AG04449 (cell line): ENCODE measurements around the gene NR2F1-AS1.
"Not testable (repeated sequence)": the region's sequence is repeated elsewhere in the genome, so short reads cannot be mapped to it uniquely, and the experiment has no call there.

Experiments used
- CTCF ChIA-PET: fragments of 350-600 bp; formaldehyde crosslinking; extraction: SDS; loops from one replicate; lab custom pipeline; 2021; ENCODE audit warnings: antibody characterized with exemption; lab: Yijun Ruan, JAX
- POLR2A ChIA-PET: fragments of 400-600, 350-600 bp; formaldehyde crosslinking; extraction: SDS; loops from one replicate; lab custom pipeline; 2020; ENCODE audit warnings: antibody characterized with exemption, inconsistent platforms; lab: Yijun Ruan, JAX
- DNase-seq: peaks from one replicate; pipeline ENCODE4 v3.0.0-alpha.2; 2010; ENCODE audit warnings: low read depth, low spot score
- H3K4me3 ChIP-seq: 2 replicates; pipeline ENCODE4 v1.5.1; 2011; ENCODE audit warnings: low read depth, mild to moderate bottlenecking, control low read depth, low read length
- TF ChIP-seq, protein P1 (sequence below): IDR thresholded peaks from one replicate; pipeline ENCODE4 v1.5.1; 2011; ENCODE audit warnings: mild to moderate bottlenecking, moderate library complexity, low read length, control low read depth, inconsistent platforms; ENCODE audit not compliant: insufficient read depth; ENCODE audit errors: missing control alignments

NR2F1-AS1 gene

DNA sequence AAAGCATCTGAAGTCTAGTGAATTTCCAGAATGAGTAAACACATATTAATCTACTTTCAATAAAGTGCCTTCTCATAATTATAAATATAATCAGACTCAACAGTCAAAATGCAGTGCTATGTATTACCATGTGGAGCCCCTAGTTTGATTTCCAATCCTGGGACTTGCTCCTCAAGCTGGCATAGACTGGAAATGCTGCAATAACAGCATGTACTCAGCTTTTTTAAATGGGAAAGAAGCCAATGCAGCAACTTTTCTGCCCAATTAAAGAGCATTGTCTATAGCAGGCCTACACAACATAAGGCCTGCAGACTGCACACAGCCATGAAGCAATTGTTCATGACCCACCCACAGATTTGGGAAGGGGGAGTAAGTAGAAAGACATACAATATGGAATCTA is 103.2 kb downstream of the NR2F1-AS1 start:
- TF ChIP-seq, protein P1, sequence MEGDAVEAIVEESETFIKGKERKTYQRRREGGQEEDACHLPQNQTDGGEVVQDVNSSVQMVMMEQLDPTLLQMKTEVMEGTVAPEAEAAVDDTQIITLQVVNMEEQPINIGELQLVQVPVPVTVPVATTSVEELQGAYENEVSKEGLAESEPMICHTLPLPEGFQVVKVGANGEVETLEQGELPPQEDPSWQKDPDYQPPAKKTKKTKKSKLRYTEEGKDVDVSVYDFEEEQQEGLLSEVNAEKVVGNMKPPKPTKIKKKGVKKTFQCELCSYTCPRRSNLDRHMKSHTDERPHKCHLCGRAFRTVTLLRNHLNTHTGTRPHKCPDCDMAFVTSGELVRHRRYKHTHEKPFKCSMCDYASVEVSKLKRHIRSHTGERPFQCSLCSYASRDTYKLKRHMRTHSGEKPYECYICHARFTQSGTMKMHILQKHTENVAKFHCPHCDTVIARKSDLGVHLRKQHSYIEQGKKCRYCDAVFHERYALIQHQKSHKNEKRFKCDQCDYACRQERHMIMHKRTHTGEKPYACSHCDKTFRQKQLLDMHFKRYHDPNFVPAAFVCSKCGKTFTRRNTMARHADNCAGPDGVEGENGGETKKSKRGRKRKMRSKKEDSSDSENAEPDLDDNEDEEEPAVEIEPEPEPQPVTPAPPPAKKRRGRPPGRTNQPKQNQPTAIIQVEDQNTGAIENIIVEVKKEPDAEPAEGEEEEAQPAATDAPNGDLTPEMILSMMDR = no peak
- ChIA-PET POLR2A (no interaction called here), CTCF (no interaction called here)
- no peak overlapping the region for H3K4me3 ChIP-seq
- DNase-seq = no peak

DNA sequence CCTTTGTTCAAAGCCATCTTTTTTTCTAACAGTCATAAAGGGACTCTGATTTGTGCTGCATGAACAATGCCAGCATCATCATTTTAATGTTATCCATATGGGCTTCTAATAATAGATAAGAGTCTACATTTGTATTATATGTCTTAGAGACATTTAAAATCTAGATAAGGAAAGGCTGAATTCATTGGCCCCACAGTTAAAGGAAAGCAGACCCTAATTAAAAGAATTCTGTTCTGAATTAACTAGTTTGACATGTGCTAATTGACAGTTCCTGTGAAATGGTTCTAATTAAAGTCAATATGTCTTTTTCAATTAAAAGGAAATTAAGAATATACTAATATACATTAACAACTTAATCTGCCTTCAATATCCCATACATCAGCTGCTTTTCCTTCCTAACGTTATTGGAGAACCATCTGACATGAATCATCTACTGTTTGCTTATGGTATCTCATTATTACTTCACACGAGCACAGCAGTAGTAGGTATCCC is 104.7 kb downstream of the NR2F1-AS1 start:
- H3K4me3 ChIP-seq = no peak overlapping the region
- TF ChIP-seq, protein P1 = no peak
- ChIA-PET POLR2A (no interaction called here), CTCF (no interaction called here)
- DNase-seq = no peak

DNA sequence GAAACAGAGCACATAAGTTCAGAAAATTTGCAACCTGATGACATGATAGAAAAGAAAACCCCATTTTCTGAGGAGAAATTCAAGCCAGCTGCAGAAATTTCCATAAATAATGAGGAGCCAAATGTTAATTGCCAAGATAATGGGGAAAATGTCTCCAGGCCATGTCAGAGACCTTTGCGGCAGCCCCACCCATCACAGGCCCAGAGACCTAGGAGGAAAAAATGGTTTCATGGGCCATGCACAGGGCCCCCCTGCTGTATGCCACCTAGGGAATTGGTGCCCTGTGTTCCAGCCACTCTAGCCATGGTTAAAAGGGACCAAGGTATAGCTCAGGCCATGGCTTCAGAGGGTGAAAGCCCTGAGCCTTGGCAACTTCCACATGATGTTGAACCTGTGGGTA is 118.1 kb downstream of the NR2F1-AS1 start:
- H3K4me3 ChIP-seq = no peak overlapping the region
- TF ChIP-seq, protein P1 = no peak
- ChIA-PET POLR2A (no interaction called here), CTCF (no interaction called here)
- no peak for DNase-seq

DNA sequence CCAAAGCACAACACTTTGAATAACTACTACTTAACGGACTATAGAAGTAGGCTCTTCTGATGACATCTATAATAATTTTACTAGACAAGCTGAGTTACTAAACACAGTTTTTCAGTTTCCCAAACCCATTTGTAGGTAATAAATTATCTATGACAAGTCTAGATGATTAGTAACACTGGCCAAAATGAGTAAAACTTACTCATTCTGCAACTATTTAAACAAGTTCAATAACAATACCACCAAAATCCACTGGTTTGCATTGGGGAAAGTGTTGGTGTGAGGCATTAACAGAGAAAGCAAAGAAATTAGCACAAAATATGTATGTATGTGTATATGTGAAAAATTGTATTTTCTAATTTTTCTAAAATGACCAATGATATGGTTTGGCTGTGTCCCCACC is 119.3 kb downstream of the NR2F1-AS1 start:
- TF ChIP-seq, protein P1 = no peak
- CTCF ChIA-PET = no interaction called here
- POLR2A ChIA-PET = no interaction called here
- H3K4me3 ChIP-seq = no peak overlapping the region
- no peak for DNase-seq

DNA sequence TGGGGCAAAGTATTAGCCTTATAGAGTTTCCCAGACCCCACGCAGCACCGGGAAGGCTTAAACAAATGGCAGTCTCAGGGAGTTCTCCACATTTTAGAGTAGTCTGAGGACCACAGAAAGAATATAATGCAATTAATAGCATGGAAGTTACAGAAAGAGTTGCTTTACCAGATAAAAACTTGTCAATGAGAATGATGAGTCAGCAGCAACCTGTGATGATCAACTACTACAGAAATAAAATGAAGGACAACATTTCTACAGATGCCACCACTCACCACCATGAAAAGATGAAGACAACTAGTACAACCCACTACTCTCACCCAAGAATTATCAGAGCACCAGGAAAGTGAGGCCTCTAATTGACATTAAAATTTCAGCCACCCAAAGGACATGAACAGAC is 120.7 kb downstream of the NR2F1-AS1 start:
- no peak overlapping the region for H3K4me3 ChIP-seq
- TF ChIP-seq, protein P1 = no peak
- POLR2A ChIA-PET = no interaction called here
- no peak for DNase-seq
- CTCF ChIA-PET = no interaction called here

DNA sequence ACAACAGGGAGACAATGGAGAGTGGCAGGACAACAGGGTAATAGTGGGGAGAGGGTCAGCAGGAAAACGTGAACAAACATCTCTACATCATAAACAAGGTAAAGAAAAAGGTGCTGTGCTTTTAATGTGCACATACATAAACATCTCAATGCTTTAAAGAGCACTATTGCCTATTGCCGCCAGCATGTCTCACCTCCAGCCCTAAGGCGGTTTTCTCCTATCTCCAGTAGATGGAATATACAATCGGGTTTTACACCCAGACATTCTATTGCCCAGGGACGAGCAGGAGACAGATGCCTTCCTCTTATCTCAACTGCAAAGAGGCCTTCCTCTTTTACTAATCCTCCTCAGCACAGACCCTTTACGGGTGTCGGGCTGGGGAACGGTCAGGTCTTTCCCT is 124.2 kb downstream of the NR2F1-AS1 start:
- CTCF ChIA-PET, DNase-seq, H3K4me3 ChIP-seq, POLR2A ChIA-PET: not testable (repeated sequence)

DNA sequence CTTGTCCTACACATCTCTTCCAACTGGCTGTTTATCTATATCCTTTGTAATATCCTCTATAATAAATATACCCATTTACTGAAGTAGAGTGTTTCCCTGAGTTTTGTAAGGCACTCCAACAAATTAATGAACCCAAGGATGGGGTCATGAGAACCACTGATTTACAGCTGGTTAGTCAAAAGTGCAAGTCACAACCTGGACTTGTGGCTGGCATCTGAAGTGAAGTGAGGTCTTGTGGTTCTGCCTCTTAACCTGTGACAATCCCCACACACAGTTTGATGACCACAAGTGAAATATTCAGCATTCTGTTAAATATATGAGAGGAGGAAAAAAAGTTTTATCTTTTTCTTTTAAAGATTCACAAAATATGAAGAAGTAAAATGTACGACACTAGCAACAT is 126.1 kb downstream of the NR2F1-AS1 start:
- TF ChIP-seq, protein P1 = no peak
- ChIA-PET POLR2A (no interaction called here), CTCF (no interaction called here)
- H3K4me3 ChIP-seq = no peak overlapping the region
- no peak for DNase-seq
